Head of caudate nucleus (tissue), 42 donors: ENCODE data around the gene OSBPL7.

ENCODE experiments used
- DNase-seq, 42 donors: peaks; one replicate each; pipeline versions ENCODE4 v3.0.0 to v3.0.0-alpha.2; 2020 to 2021; ENCODE audit warnings: mixed read lengths in 7 of 42
- intact Hi-C: fragments of 100-400 bp; cut with DNase I; formaldehyde crosslinking; loops from one replicate; pipeline ENCODE4 v1.15.0; 2022

The OSBPL7 gene

DNA sequence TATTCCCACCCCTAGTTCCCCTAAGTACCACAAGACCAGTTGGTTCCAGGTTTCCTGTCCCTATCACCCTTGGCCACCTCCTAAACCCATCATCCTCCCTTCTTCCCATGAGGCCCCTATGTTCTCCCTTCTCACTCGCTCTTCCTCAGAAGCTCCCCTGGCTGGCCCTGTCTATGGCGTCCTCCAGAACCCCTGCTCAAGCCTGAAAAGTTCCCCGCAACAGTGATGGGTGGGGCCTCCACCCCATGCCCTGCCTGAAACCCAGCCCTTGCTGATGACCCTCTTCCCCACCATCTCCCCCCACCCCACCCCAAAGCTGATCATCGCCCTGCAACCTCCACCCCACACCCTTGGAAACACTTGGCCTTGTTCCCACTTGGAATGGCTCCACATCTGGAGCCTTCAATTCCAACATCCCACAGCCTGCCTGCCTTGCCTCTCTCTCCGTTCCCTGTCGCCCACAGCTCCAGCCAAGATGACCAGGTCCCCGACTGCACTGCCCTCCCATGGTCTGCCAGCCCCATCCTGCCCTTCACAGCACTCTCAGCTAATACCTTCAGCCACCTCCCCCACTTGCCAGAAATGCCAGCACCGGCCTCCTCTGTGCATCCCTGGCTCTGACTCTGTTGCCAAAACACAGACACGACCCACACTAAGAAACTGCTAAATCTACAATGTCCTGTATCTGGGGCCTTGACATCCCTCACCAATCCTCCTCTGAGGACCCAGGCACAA lies 10.5 kb downstream of the OSBPL7 start:
- intact Hi-C loops: no loop called here
- peak in 2 of 42 donors; percentile 8 for DNase-seq

DNA sequence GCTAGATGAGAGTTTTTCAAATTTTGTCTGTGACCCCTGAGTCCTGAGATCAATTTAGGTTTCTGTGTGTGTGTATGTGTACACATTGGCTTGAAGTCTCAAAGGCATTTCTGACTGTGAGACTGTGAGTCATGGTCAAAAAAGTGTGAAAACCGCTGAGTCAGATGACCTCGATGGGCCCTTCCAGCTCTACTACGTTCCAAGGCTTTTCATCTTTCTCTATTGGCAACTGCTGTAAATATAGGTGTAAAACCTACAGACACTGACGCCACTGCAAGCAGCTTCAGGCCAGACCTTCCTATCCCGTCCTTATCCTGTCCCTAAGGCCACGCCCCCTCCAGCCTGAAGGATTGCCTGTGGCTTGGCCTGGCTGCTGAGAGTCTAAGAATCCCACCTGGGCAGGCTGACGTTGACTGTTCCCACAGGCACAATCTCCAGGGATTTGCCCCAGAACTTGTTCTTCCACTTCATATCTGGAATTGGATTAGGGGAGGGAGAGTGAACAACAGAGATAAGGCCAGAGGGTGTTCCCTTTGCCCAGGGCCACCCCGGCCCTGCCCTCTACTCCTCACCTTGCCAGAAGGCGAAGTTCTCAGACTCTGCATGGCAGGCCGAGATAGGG lies 11.3 kb downstream of the OSBPL7 start:
- DNase-seq: peak in 1 of 42 donors; percentile 5
- intact Hi-C loops: no loop called here

DNA sequence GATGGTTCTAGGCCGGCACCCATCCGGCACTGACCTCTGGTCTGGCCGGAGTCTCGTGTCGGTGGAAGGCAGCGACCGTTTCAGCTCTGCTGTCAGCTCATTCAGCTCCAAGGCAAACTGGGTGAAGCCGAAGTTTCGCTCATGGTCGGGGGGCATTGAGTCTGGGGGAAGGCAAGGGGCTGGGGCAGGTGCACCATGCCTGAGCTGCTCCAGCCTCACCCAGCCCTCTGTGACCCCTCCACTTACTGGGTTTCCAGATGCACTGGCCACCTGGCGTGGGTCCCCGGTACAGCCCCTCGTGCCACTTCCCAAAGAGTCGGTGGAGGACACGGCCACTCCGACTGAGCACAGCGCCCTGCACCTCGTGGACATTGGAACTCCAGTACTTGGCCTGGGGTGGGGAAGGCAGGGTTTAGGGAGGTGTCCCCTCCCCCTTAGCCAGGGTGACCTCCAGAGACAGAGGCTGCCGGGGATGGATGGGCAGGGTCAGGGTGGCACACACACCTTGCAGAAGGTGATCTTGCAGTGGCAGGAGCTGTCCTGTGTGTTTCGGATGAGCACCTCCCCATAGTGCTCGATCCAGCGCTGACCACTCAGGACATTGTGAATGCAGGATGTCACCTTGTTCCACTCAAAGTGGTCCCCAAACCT lies 12.6 kb downstream of the OSBPL7 start:
- peak in 3 of 42 donors; percentile 6 to 36 (median 22) for DNase-seq
- intact Hi-C loops: loop anchor here (10.0 kb wide), 1 partner anchor 114 kb away; the partner anchor contains the start of gene TBKBP1

DNA sequence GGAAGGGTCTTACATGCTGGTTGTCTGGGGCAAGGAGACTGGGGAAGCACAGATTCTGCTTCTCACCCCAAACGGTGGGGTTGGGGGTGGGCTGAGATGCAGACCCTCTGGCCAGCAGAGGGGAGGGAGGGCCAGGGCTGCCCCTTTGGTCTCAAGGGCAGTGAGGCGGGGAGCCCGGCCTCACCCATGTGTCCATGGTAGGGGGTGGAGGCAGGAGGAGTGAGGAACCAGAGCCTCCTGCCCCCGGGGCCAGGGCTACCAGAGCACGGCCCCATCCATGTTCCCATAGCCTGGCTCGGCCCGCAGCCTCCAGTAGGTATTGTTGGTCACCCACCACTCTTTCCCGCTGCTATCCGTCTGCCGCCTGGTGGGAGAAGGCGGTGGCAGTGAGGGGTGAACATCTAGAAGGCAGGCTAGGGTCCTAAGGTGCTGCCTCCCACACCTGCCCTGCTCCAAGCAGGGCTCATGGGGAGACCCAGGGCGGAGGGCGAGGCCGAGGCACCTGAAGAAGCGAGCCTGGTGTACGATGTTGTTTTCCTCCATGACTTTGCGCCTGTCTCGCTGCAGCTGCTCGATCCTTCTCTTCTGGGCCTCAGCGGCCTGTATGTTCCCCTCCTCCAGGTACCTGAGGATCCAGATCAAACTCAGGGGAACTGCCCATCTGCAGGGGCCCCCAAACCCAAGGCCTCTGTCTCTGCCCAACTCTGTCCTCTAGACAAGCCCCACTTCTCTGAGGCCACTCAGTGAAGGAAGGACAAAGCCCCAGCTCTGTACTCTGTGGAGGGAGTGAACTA lies 13.4 kb downstream of the OSBPL7 start:
- intact Hi-C loops: loop anchor here (10.0 kb wide), 1 partner anchor 113 kb away; the partner anchor contains the start of gene TBKBP1
- DNase-seq: peak in 2 of 42 donors; percentile 15 to 23

DNA sequence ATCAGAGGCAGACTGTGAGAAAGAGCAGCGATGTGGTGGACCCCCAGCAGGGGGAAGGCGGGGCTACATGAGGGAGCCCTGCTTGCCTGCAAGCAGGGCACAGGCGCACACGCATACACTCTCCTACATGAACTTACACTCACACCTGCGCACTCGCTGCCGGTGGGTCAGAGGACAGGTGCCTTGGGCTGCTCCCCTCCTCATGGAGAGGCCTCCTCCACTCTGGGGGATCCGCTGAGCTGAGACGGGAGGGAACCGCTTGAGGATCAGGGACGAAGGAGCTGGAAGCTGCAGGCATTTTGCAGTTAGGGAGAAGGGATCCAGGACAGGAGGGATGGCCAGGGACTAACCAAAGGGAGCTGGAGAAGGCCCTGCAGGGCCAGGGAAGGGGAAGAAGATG lies 14.2 kb downstream of the OSBPL7 start:
- peak in 2 of 42 donors; percentile 15 to 18 for DNase-seq
- intact Hi-C loops: loop anchor here (10.0 kb wide), 1 partner anchor 113 kb away; the partner anchor contains the start of gene TBKBP1

DNA sequence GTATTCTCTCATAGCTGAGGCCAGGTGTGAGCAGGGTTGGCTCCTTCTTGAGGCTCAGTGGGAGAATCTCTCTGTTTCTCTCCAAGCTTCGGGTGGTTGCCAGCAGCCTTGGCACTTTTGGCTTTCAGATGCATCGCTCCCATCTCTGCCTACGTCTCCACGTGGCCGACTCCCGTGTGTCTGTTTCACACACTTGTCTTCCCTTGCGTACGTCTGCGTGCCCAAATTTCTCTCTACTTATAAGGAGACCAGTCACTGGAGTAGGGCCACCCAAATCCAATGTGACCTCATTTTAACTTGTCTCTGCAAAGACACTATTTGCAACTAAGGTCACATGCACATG lies 14.7 kb downstream of the OSBPL7 start:
- intact Hi-C loops: loop anchor here (10.0 kb wide), 1 partner anchor 112 kb away; the partner anchor contains the start of gene TBKBP1
- DNase-seq: peak in 2 of 42 donors; percentile 1 to 21

DNA sequence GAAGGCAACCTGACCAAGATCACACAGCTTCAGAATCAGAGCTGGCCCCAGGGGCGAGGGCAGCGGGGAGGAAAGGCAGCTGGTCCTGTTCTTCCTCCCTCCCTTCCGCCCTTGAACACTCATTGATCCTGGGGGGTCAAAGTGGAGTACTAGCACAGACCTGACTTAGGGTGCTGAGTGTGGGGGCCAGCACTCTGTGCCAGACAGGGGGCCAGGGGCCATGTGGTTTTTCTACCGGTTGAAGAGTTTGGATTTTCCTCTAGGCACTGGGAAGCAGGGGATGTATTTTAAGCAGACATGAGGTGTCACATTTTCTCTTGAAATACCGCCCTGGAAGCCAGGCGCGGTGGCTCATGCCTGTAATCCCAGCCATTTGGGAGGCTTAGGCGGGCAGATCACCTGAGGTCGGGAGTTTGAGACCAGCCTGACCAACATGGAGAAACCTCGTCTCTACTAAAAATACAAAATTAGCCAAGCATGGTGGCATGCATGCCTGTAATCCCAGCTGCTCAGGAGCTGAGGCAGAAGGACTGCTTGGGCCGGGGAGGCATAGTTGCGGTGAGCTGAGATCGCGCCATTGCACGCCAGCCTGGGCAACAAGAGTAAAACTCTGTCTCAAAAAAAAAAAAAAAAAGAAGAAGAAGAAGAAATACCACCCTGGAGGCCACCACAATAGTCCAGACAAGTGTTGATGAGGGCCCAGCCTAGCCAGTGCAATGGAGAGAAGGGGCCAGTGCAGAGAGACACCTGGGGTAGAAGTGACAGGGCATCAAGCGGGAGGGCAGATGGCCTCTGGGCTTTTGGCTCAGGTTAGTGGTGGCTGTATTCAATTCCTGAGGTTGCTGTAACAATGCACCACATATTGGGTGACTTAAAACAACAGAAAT lies 15.3 kb downstream of the OSBPL7 start:
- peak in 2 of 42 donors; percentile 1 to 10 for DNase-seq
- intact Hi-C loops: loop anchor here (10.0 kb wide), 1 partner anchor 111 kb away; the partner anchor contains the start of gene TBKBP1

DNA sequence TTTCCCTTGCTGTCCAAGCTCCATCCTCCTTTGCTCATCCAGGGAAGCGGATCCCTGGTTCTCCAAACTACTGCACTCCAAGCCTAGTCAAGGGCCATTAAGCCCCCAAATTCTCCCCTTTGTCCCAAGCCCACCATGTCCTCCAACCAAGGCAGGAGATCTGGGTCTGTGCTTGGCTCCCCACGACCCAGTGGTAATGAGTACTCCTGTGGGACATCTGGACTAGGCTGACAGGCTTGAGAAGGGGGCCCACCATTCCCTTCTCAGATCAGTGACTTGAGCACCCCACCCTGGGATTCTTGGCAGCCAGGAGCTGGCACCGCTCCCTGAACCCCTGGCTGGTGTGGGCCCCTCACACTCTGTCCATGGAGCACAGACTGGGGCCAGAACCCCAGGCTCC lies 17.1 kb downstream of the OSBPL7 start:
- intact Hi-C loops: loop anchor here (10.0 kb wide), 1 partner anchor 110 kb away; the partner anchor contains the start of gene TBKBP1
- no peak for DNase-seq

DNA sequence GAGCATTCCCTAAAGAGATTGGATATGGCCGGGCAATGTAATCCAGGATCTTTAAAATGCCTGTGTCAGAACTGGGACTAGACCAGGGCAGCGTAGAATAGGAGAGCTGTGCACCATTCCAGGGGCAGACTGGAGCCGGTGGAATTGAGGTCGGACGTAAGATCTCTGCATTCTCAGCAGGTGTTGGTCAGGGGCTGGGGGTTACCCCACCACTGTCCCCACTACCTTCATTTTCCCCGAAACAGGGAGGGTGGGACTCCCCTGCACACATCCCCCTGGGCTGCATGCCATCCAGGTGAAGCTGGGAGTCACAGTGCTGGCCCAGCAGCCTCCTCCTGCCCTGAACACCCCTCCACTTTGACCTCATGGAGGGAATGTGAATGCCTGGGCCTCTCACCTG lies 17.8 kb downstream of the OSBPL7 start:
- DNase-seq: peak in 1 of 42 donors; percentile 9
- intact Hi-C loops: loop anchor here (10.0 kb wide), 1 partner anchor 109 kb away; the partner anchor contains the start of gene TBKBP1

DNA sequence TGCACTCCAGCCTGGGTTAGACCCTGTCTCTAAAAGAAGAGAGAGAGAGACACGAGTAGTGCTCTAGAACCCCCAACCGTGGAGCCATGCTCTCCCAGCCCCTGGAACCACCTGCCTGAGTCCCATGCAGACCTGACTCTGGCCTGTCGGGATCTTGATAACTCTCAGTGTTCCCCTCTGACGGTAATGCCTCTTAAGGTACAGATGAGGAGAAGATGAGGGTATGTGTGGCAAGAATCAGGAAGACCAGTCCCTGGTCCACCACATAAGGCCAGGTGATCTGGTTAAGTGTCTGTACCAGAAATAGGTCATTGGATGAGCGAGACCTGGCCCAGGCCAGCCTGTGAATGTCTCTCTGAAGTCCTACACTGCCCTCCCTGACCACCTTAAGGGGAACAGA lies 18.4 kb downstream of the OSBPL7 start:
- DNase-seq: peak in 2 of 42 donors; percentile 2 to 27

DNA sequence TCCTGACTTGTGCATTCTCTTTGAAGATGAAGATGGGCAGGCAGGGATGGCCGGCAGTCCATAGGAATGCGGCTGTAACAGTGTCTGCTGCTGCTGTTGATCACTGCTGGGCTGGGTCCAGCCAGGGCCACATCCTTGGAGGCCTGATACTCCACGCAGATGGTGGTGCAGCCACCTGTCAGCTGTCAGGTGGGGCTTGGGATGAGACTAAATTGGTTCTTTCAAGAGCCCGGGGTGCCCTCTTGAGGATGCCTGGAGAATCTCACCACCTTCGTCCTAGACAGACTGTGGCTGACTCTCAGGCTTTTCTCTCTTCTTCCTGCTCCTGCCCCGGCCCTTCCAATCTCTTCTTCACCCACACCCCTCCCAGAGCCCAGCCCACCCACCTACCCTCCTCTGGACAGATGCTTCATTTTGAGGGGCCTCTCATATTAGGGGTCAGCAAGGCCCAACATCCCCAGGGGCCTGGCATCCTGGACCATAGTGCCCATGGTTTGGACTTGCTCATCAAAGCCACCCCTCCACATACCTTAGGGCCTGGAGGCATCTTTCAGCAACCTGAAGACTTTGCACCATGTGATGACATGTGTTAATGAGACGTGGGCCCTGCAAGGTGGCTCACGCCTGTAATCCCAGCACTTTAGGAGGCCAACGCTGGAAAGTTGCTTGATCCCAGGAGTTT lies 19.1 kb downstream of the OSBPL7 start:
- DNase-seq: peak; percentile 13 to 82 (median 54)
- intact Hi-C loops: loop anchor here (10.0 kb wide), 1 partner anchor 108 kb away; the partner anchor contains the start of gene TBKBP1

More for the DNA sequence above, 18.4 kb downstream of the OSBPL7 start:
- intact Hi-C loops: loop anchor here (10.0 kb wide), 1 partner anchor 108 kb away; the partner anchor contains the start of gene TBKBP1

DNA sequence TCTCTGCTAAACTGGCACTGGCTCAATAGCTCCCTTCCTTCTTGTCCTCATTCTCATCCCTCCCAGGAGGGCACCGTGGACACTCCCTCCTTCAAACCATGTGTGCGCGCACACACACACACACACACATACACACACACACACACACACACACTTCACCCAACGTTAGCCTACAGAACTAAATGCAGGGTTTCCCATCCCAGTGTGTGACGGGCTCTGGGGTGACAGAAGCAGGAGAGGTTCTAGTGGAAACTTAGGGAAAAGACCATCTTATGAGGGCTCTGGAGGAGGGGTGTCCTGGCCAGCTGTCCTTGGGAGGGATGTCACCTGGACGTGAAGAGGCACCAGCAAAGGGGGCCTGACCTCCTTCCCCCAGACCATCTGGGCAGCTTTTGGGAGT lies 19.7 kb downstream of the OSBPL7 start:
- DNase-seq: no peak
- intact Hi-C loops: loop anchor here (10.0 kb wide), 1 partner anchor 107 kb away; the partner anchor contains the start of gene TBKBP1

DNA sequence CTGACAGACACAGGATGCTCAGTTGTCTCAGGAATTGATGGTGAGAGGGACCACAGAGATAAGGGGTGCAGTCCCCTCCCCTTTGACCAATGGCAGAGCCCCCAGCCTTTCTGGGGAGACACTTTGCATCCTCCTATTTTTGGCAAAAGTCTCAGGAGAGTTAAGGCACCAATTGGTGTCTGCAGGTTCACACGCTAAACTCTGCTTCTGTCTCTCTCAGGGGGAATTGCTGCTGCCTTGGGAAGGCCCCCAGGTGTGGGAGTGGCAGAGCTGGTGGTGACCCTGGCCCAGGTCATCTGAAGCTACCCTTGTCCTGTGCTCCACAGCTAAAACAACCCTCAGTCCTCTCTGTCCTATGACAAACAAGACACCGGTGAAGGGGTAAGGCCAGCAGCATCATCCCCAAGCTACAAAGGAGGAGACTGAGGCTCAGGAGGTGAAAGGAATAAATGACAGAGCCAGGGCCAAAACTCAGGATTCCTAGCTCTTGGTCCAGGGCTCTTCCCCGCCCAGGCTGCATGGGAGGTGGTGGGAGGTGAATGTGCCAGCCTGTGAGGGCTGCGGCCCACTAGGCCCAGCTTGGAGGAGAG lies 20.3 kb downstream of the OSBPL7 start:
- intact Hi-C loops: loop anchor here (10.0 kb wide), 1 partner anchor 106 kb away; the partner anchor contains the start of gene TBKBP1

DNA sequence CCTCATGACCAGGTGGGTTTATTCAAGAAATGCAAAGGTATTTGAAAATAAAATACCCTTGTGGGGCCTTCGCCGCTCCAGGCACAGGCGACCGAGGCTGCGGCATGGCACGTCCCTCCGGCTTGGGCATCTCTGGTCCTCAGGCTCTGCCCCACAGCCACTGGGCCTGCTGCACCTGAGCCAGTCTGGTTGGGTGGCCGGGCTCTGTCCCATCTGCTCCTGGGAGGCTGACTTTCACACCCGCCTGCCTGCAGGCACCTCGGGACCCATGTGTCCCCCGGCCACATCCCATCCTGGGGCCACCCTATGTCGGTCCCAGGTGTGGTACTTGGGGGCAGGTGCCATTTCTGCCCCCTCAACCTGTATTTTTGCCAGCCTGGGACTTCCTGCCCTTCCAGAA lies 20.9 kb downstream of the OSBPL7 start:
- DNase-seq: no peak
- intact Hi-C loops: loop anchor here (10.0 kb wide), 1 partner anchor 106 kb away; the partner anchor contains the start of gene TBKBP1

More for the DNA sequence above, 20.3 kb downstream of the OSBPL7 start:
- DNase-seq: peak in 1 of 42 donors; percentile 10

DNA sequence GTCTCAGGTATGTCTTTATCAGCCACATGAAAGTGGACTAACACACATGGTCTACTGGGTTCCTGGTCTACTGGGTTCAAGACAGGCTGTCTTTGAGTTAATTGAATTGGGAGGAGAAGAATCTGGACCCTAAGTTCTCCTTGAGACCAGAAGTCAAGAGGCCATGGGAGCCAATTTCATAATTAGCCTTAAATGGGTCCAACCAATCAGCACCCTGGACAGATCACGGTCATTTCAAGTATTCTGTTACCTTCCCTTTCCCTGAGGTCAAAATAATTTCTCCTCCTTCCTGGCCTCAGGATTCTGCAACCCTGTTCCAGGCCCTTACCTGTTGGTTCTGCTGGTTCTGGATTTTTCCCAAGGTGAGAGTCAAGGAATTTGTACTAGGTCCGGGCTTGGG lies 23.8 kb downstream of the OSBPL7 start:
- no peak for DNase-seq
- intact Hi-C loops: no loop called here

DNA sequence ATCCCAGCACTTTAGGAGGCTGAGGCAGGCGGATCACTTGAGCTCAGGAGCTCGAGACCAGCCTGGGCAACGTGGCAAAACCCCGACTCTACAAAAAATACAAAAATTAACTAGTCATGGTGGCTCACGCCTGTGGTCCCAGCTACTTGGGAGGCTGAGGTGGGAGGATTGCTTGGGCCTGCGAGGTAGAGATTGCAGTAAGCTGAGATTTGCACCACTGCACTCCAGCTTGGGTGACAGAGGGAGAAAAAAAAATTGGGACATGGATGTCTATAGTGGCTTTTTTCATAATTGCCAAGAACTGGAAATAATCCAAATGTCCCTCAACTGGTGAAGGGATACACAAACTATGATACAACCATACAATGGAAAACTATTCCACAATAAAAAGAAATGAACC lies 28.6 kb downstream of the OSBPL7 start:
- DNase-seq: no peak
- intact Hi-C loops: no loop called here
